HG03097 (cell line): Measurements from ENCODE around the gene ANKRD16.
A peak's percentile ranks its signal among the peaks of the same experiment; 100 is the strongest.
"Not testable (repeated sequence)": the region's sequence is repeated elsewhere in the genome, so short reads cannot be mapped to it uniquely, and the experiment has no call there.

Source experiments
- ATAC-seq: cut with Tn5 transposase; IDR thresholded peaks from one replicate; pipeline ENCODE4 v1.9.1; 2021; ENCODE audit not compliant: unreplicated experiment, low FRiP score

The ANKRD16 gene

DNA sequence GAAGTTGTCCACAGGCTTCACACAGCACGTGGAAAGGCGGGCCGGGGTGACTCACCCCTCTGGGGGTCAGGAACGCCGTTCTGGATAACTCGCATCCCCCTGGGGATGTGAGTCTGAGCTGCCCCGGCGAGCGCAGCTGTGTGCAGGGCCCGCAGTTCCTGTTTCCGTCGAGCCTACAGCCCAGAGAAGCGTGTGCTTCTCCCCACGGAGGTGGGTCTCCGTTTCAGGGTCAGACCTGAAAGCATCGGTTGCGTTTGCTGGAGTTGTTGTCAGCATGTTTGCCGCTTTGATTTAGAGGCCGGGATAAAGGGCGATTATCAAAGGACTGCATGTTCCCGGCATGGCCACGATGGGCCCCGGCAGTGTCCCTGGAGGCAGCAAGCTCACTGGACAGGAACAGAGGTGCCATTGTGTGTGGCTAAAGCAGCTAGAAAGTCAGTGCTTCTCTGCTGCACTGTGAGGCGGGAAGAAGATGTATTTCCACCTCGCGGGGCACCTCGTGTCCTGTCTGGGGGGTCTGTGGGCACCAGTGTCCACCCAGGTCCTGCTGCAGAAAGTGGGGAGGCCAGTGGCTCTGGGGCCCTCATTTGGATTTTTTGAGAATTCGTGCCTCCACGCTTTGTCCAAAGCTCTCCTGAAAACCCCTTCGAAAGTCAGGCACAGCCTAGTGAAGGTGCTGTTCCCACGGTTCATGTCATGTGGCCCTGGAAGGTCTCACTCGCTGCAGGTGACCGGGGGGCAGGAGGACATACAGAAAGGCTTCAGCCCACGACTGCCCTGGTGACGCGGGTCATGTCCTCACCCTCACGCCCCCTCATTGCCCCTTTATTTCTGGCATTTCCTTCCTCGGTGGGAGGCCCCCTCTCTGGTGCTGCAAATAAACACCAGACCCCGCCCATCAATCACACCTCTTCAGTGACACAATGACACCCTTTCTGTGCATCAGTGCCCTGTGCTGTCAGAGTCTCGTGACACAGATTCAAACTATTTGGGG is 49.1 kb downstream of the ANKRD16 start:
- ATAC-seq = peak; percentile 87

DNA sequence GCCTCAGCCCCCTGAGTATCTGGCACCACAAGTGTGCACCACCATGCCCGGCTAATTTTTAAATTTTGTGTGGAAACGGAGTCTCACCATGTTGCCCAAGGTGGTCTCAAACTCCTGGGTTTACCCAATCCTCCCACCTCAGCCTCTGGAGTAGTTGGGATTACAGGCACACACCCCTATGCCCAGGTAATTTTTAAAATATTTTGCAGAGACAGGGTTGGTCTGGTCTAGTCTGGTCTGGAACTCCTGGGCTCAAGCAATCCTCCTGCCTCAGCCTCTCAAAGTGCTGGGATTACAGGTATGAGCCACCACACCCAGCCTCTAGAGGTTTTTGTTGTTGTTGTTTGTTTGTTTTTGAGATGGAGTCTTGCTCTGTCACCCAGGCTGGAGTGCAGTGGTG is 53.5 kb downstream of the ANKRD16 start:
- not testable (repeated sequence) for ATAC-seq

GRCh38 chr10:5835446-5836095 is 54.1 kb downstream of the ANKRD16 start:
- no peak for ATAC-seq

- no peak for ATAC-seq
Observed at GRCh38 chr10:5833814-5834213, 55.9 kb downstream of the ANKRD16 start.

DNA sequence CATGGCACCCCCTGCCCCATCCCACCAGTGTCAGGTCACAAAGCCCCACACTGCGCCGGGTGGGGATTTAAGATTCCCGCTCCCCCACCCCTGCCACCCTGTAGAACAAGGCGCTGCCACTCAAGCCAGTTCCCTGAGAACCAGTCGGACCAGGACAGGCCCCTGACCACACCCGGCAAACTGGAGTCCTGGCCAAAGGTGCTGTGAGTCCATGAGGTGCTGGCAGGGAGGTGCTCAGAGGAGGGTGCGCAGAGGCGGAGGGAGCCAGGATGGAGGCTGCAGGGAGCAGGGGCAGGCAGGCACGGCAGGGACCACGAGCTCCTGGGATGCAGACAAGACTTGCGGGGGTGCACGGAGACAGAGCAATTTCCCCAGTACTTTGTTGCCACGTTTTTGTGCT is 56.7 kb downstream of the ANKRD16 start:
- ATAC-seq = no peak

- ATAC-seq = no peak
Observed at GRCh38 chr10:5831446-5831782, 58.3 kb downstream of the ANKRD16 start.

DNA sequence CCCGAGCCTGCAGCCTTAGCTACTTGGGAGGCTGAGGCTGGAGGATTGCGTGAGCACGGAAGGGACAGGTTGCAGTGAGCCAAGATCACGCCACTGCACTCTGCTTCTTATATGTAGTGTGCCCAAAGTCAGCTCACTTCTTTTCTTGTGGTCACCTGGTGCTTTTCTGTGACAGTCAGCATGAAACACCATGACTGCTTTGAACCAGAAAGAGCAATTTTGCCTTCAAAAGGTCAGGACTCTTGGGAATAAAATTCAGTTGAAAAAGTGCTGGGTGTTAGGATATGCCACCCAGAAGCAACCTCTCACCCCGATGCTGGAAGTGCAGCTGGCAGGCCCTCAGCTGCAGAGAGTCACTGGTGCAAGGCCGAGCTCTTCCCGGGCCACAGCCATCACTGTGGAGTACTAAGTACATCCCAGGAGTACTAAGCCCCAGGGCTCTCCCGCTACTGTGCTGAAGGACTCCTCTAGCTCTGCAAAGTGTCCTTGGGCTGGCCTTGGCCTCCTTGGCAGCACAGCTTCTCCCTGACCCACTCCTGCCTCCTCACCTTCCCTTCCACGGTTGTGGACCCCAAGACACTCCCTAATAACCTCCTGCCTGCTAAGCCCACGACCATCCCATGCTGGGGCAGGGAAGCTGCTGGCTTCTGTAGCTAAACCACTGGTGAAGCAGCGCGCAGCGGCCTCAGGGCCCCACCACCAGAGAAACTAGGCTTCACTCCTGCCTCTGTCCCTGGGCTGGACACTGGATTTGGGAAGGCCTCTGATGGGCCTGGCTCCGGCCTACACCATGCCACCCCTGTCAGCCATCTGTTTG is 58.9 kb downstream of the ANKRD16 start:
- no peak for ATAC-seq

DNA sequence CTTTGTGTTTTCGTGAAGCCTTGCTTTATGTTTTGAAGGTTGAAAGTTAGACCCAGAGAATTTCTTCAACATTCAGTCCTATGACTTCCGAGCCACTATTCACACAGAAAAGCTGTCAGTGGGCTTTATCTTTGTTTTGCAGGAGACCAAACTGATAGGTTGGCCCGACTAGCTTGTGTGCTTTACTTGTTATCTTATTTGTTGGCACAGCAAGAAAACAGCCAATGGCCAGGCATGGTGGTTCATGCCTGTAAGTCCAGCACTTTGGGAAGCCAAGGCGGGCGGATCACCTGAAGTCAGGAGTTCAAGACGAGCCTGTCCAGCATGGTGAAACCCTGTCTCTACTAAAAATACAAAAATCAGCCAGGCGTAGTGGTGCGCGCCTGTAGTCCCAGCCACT is 60.4 kb downstream of the ANKRD16 start:
- no peak for ATAC-seq

DNA sequence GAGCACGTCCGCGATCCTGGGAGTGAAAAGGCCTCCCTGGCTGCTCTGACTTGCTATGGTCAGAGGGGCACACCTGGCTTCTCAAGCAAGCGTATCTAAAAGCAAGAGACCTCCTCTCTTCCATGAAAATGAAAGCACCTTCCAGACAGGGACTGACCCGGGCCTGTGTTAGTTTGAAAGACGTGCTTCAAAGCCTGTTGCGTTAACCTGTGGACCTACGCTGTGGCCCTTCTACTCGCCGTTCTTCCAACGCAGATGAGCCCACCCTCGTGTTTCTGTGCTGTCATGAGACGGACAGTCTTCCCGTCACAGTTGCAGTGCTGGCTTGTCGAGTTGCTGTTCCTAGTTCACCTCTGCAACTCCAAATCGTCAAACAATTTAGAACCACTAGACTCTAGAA is 61.0 kb downstream of the ANKRD16 start:
- no peak for ATAC-seq

GRCh38 chr10:5827841-5828240 is 61.9 kb downstream of the ANKRD16 start:
- no peak for ATAC-seq

DNA sequence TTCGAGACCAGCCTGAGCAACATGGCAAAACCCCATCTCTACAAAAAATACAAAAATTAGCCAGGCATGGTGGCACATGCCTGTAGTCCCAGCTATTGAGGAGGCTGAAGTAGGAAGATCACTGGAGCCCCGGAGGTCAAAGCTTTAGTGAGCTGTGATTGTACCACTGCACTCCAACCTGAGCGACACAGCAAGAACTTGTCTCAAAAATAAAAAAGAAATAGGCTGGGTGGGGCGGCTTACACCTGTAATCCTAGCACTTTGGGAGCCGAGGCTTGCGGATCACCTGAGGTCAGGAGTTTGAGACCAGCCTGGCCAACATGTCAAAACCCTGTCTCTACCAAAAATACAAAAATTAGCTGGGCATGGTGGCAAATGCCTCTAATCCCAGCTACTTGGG is 63.2 kb downstream of the ANKRD16 start:
- ATAC-seq = not testable (repeated sequence)

DNA sequence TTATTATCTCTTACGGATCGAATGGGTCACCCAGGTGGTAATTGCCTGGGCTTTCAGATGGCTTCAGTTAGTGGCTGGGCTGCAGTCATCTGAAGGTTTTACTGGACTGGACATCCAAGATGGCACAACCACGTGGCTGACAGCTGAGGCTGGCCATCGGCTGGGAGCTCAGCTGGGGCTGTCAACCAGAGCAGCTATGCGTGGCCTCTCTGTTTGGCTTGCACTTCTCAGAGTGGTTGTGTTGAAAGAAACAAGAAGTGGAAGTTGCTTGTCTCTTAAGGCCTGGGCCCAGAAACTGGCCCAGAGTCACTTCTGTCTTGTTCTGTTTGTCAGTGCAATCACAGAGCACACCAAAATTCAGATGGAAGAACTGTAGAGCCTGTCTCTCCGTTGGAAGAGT is 70.8 kb downstream of the ANKRD16 start:
- ATAC-seq = no peak

DNA sequence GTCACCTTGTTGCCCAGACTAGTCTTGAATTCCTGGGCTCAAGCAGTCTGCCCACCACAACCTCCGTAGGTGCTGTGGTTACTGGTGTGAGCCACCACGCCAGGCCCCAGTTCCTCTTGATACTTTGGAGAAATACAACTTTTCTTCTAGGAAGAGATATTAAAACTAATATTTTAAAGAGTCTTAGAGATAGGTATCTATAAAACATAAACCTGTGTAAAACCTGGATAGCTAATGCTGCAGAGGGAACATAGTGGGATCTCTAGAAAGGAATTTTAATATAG is 71.7 kb downstream of the ANKRD16 start:
- no peak for ATAC-seq

DNA sequence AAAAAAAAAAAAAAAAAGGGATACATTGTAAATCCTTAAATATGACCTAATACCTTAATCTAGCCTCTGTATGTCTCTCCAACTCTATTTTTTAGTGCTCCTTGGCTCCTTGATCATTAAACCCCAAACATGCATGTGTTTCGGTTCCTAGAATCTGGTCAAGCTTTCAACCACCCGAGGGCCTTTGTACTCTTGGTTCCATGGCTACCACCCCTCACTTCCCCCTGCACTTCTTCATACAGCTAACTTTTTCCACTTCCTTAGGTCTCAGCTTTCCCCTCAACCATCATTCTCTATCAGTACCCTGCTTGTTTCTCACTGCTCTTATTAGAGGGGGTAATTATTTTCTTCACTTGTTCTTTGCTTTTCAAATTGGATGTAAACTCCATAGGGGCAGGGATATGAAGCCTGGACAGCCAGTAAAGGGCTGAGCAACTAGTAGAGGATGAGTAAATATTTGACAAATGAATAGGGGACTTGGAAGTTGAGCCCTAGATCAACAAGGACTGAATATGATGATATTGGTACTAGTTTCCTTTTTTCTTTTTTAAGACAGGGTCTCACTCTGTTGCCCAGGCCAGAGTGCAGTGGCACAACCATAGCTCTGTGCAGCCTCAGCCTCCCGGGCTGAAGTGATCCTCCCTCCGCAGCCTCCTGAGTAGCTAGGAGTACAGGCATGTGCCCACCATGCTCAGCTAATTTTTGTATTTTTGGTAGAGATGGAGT is 72.2 kb downstream of the ANKRD16 start:
- ATAC-seq = no peak

- no peak for ATAC-seq
Observed at GRCh38 chr10:5816170-5816569, 73.5 kb downstream of the ANKRD16 start.

- ATAC-seq = no peak
Observed at GRCh38 chr10:5814110-5815107, 75.3 kb downstream of the ANKRD16 start.

DNA sequence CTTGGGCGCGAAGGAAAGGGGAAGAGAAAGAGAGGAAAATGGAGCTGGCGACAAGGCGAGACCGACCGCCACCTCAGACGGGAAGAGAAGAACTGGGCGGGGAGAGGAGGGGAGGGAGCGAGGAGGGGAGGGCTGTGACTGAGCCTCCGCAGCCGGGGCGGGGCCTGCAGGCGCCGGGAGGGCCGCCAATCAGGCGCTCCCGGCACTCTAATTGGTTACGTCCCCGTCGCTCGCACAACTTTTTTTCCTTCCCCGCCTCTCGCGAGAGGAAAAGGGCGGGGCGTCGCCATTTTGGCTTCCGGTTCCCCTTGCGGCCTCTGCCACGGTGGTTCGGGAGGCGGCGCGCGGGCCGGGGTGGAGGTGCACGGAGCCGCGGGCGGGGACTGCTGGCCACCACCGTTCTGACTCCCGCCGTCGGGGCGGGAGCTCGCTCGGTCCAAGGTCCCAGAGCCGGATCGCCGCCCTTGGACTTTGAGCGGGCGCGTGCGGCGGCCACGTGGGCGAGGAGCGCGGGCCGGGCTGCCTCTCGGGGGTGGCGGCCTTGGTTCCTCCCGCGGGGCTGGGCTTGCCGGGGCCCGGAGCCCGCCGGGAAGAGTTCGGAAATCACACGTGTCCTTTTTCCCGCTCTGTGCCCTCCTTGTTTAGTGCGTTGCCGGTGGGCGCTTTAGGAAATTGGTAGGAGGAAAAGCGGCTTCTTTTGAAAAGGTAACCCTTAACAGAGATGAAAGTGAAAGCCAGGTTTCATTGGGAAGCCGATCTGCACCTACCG is 76.2 kb downstream of the ANKRD16 start, which contains the start of gene GDI2:
Gene GDI2 (minus strand): TSS at position 94 of the 769 bp plus-strand sequence. CDS start 176 bp downstream, outside the sequence.
- peak; percentile 66 for ATAC-seq

DNA sequence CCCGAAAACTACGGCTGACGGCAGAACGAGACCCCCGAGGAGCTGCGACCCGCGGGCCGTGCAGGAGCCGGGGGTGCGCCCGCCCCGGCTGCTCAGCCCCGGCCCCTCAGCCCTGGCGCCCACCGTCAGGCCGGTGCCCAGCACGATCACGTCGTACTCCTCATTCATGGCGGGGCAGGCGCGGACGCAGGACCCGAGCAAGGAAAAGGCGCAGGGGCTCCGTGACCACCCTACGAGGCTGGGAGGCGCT is 76.7 kb downstream of the ANKRD16 start:
- ATAC-seq = peak; percentile 25
